Measurements from ENCODE around the gene MSH6.
"Not testable (repeated sequence)": the region's sequence is repeated elsewhere in the genome, so short reads cannot be mapped to it uniquely, and the experiment has no call there.

The MSH6 gene

GRCh38 chr2:47843407-47843806 lies 60.5 kb downstream of the MSH6 start:
- TF ChIP-seq GATA1 (IDR thresholded peaks at IDR 0.05; ENCODE audit: low read depth, low read length) (no peak), POLR2A (IDR thresholded peaks at IDR 0.05; ENCODE audit: low read length) (no peak)
- DNase-seq = no peak

- TF ChIP-seq GATA1 (IDR thresholded peaks at IDR 0.05; ENCODE audit: low read depth, low read length) (no peak), POLR2A (IDR thresholded peaks at IDR 0.05; ENCODE audit: low read length) (no peak)
- DNase-seq = no peak
These were observed 61.2 kb downstream of the MSH6 start for GRCh38 chr2:47844162-47844561.

GRCh38 chr2:47849368-47849767 lies 66.4 kb downstream of the MSH6 start:
- TF ChIP-seq GATA1 (IDR thresholded peaks at IDR 0.05; ENCODE audit: low read depth, low read length) (no peak), POLR2A (IDR thresholded peaks at IDR 0.05; ENCODE audit: low read length) (no peak)
- peak in 1 of 2 experiments; percentile 17 for DNase-seq

GRCh38 chr2:47850198-47850597 lies 67.3 kb downstream of the MSH6 start:
- no peak for TF ChIP-seq POLR2A (IDR thresholded peaks at IDR 0.05; ENCODE audit: low read length)
- TF ChIP-seq GATA1 (IDR thresholded peaks at IDR 0.05; ENCODE audit: low read depth, low read length) = no peak
- DNase-seq = no peak

- DNase-seq = not testable (repeated sequence)
These were observed 70.3 kb downstream of the MSH6 start for GRCh38 chr2:47853067-47853777.

Measured in erythroblast (primary cell).